NCI-H1930 (cell line): Measurements from ENCODE around the gene SPHK1.
A peak's percentile ranks its signal among the peaks of the same experiment; 100 is the strongest.
"Not testable (repeated sequence)": the region's sequence is repeated elsewhere in the genome, so short reads cannot be mapped to it uniquely, and the experiment has no call there.

Experiments
- DNase-seq, 2 experiments: peaks; one replicate each; lab custom pipeline; 2025; lab: John Stamatoyannopoulos, UW

The SPHK1 gene, protein sequence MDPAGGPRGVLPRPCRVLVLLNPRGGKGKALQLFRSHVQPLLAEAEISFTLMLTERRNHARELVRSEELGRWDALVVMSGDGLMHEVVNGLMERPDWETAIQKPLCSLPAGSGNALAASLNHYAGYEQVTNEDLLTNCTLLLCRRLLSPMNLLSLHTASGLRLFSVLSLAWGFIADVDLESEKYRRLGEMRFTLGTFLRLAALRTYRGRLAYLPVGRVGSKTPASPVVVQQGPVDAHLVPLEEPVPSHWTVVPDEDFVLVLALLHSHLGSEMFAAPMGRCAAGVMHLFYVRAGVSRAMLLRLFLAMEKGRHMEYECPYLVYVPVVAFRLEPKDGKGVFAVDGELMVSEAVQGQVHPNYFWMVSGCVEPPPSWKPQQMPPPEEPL

DNA sequence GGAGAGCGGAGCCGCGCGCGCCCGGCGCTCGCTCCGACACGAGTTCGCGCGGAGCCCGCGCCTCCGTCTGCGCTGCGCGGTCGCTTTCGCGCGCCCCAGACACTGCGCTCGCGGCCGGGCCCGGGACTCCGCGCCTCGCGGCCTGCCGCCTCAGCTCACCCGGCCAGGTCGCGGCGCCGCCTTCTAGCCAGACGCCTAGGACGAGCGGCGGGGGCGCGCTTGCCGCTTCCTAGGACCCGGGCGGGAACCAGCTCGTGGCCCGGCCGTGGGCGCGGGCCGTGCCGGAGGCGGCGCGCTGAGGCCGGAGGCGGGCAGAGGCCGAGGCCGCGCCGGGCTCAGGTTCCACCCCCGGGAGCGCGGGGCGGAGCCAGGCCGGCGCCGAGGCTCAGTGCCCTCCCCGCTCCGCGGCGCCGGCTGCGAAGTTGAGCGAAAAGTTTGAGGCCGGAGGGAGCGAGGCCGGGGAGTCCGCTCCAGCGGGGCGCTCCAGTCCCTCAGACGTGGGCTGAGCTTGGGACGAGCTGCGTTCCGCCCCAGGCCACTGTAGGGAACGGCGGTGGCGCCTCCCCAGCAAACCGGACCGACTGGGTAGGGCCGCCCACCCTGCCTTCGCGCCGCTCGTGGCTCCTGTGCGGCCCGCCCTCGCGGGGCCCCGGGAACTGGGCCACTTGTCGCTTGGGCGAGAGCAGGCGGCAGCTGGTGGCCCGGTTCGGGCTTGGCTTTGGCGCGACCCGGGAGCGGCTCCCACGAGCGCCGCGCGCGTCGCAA, at the start of gene SPHK1:
SPHK1 (plus strand) TSS at position 388 of the 765 bp plus-strand sequence. CDS start 1,036 bp downstream, outside the sequence.
- DNase-seq, result peak in 1 of 2 experiments; percentile 59

DNA sequence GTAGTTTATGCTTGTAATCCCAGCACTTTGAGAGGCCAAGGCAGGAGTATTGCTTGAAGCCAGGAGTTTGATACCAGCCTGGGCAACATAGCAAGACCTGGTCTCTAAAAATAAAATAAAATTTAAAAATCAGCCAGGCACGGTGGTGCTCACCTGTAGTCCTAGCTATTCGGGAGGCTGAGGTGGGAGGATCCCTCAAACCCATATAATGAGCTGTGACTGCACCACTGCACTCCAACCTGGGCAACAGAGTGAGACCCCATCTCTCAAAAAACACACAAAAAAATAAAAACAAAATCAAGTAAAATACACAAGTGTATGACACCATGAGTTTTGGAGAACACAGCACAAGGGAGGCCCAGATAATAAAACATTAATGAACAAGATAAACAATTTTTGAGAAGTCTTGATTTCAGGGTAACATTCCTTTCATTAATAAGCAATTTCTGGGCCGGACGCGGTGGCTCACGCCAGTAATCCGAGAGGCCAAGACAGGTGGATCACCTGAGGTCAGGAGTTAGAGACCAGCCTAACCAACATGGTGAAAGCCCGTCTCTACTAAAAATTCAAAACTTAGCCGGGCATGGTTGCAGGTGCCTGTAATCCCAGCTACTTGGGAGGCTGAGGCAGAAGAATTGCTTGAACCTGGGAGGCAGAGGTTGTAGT, 48.6 kb upstream of the SPHK1 start:
- DNase-seq, result no peak

DNA sequence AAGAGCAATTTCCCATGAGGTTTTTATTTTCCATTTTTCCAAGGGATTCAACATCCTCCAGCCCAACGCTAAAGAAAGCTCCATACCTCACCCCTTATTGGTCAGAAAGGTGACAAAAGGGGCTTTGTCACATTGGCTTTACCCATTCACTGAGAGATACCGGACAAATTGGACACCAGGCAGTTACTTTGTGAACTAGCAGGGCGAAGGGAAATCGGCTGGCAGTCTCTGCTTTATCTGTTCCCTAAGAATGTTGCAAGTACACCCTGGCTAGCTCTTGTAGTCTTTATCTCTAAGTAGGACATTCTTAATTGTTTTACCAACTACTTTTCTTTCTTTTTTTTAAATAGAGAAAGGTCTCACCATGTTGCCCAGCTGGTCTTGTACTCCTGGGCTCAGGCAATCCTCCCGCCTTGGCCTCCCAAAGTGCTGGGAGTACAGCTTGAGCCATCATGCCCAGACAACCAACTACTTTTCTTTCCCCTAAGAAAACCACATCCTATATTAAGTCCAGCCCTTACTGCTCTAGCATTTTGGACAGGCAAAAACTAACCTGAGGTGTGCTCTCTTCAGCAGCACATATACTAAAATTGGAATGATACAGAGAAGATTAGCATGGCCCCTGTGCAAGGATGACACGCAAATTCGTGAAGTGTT, 47.5 kb upstream of the SPHK1 start:
- no peak for DNase-seq

DNA sequence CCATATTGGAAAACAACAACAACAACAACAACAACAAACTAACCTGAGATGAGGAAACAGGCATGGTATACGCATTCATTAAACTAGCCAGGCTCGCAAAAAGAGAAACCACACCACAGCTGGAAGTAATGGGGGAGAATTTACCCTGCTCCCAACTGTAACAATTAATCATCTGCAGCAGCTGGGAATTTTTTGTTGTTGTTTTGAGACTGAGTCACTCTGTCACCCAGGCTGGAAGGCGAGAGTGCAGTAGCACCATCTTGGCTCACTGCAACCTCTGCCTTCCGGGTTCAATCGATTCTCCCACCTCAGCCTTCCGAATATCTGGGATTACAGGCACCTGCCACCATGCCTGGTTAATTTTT, 47.0 kb upstream of the SPHK1 start:
- no peak for DNase-seq

DNA sequence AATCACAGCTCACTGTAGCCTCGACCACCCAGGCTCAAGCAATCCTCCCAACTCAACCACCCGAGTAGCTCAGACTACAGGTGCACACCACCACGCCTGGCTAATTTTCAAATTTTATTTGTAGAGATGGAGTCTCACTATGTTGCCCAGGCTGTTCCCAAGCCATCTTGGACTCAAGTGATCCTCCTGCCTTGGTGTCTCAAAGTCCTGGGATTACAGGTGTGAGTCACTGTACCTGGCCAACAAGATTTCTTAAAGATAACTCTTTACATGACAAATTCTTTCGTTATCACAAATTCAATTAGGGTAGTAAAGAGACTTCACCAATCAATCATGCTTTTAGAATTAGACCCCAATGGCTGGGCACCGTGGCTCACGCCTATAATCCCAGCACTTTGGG, 43.1 kb upstream of the SPHK1 start:
- no peak for DNase-seq

DNA sequence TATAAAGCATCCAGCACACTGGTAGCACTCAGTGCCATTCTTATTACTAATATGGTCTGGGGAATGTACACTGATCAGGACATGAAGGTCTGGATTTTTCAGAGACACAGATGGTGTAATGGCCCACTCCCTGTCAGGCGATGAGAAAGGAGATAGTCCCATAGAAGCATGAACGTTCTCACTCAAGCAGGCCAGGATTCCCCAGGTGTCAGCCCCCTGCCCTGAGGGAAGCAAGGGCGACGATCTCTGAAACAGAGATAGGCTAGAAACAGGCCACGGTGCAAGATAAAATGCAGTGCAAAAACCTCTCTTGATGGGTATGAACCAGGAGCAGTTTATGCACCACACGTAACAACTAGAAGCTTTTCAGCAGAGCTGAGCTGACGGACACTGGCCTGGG, 41.3 kb upstream of the SPHK1 start:
- DNase-seq, result no peak

DNA sequence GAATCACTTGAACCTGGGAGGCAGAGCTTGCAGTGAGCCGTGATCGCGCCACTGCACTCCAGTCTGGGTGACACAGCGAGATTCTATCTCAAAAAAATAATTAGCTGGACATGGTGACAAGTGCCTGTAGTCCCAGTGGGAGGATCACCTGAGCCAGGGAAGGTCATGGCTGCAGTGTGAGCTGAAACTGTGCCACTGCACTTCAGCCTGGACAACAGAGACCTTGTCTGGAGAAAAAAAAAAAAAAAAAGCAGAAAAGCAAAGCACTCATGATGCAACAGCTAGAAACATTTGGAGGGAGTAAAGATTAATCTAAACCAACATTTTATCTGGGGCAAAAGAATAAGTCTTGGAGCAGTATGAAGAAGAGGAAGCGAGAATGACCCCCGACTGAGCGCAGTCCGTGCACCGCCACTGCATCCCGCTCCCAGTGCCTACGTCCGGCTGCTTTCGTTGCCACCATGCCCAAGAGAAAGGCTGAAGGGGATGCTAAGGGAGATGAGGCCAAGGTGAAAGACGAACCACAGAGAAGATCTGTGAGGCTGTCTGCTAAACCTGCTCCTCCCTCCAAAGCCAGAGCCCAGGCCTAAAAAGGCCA, 38.9 kb upstream of the SPHK1 start:
- DNase-seq, result peak in 1 of 2 experiments; percentile 12

DNA sequence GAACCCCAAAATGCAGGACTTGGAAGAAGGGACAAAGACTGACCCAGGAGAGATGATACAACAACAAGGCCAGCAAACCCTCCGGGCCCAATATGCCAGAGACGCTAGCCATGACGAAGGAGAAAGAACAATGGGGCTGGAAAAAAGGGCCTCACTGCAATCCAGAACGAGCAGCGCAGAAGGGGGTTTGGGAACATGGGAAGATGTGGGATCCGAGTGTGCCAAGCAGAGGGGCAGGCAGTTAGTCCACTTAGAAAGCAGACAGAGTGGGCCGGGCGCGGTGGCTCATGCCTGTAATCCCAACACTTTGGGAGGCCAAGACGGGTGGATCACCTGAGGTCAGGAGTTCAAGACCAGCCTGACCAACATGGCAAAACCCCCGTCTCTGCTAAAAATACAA, 37.5 kb upstream of the SPHK1 start:
- DNase-seq, result not testable (repeated sequence)

DNA sequence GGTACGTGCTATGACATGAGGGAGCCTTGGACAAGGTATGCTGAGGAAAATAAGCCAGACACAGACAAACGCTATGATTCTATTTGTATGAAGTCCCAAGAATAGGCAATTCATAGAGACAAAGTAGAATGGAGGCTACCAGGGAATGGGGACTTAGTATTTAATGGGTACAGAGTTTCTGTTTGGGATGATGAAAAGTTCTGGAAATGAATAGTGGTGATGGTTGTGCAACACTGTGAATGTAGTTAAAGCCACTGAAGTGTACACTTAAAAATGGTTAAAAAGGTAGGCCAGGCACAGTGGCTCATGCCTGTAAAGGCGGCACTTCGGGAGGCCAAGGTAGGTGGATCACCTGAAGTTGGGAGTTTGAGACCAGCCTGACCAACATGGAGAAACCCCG, 33.9 kb upstream of the SPHK1 start:
- no peak for DNase-seq

DNA sequence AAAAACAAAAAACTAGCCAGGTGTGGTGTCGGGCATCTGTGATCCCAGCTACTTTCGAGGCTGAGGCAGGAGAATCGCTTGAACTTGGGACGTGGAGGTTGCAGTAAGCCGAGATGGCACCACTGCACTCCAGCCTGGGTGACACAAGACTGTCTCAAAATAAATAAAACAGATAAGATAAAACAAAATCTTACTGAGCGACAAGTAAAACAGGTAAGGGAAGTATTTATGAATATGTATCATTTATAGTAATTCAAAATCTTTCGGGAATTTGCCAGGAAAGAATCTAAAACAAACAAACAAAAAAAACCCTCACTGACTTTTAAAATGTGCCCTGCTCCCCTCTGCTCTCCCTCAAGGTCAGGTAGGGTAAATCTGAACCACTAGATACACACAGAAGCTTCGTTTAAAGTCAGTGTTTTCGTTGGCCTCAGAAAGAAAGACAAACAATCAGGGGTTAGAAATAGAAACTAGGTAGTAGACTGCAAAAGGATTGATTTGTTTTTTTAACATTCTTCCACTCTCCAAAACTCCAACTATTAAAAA, 32.8 kb upstream of the SPHK1 start:
- DNase-seq, result no peak

DNA sequence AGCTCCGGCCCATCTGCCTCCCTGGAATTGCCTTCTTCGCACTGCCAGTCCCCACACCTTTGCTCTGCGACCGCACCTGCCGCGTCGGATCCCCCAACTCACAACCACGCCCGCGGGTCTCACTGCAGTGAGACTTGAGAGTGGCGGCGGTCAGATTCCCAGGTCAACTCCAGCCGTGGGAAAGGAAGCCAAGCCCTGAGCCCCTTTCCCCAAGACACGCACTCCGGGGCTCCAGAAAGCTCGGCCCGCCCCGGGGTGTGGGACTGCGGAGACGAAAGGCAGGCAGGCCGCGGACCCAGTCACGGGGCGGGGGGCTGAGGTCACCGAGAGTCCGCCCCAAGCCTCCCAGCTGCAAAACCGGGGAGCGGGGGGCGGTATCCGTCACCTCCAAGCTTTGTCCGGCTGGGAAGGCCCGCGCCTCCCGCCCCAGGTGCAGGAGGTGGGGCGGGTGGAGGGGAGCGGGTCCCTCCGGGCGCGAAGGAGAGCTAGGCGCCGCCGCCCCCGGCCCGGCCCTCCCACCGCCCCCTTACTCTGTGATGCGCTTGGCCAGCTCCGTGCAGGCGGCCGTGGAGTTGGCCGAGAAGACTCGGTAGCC, 31.3 kb upstream of the SPHK1 start:
- no peak for DNase-seq

DNA sequence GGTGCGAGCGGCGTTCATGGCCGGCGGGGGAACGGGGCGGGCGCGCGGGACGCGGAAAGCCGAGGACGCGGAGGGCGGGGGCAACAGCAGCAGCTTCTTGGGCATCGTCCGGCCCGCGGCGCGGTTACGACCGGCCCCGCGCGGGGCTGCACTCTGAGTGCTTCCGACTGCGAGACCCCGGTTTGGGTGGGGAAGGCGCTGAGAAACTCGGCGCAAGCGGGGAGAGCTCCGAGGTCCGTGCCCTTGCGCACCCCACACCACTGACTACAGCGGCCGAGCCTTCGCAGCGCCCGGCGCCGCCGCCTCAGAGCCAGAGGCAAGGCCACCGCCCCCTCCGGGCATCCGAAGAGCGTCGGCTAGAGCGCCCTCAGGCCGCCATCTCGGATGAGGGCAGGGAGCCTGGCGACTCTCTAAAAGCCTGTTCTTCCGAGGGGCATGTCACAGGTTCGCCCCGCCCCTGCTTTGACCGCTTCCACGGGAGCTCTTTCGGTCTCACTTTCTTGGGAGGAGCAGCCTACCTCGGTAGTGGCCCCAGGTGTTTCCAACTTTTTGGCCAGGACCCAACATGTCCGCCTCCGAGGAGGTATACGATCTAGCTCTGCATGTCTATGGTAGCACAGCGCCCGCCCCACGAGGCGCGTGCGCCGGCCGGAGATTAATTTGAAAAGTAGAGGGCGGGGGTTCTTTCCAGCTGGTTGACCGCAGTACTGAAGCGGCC, 30.7 kb upstream of the SPHK1 start, which contains the start of gene PRPSAP1:
PRPSAP1 (minus strand) TSS at position 318 of the 718 bp plus-strand sequence; CDS start at position 105, 213 bp downstream.
- peak; percentile 85 to 93 for DNase-seq

DNA sequence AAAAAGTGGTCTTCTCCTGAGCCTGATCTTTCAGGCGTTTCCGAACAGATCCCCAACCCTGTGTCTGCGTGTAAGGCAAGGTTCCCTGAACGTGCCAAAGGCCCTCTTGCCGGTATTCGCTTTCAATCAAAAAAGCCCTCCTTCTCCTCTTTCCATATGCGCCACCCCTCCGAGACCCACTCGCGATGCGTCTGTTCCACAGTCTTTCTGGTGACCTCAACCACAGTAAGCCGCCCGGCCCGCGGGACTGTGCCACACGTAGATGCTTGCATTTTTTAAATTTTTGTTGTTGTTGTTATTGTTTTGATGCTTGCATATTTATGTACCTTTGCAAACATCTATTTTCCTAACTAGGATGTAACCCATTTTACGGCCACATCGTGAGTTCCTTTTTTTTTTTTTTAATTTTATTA, 30.1 kb upstream of the SPHK1 start:
- no peak for DNase-seq

DNA sequence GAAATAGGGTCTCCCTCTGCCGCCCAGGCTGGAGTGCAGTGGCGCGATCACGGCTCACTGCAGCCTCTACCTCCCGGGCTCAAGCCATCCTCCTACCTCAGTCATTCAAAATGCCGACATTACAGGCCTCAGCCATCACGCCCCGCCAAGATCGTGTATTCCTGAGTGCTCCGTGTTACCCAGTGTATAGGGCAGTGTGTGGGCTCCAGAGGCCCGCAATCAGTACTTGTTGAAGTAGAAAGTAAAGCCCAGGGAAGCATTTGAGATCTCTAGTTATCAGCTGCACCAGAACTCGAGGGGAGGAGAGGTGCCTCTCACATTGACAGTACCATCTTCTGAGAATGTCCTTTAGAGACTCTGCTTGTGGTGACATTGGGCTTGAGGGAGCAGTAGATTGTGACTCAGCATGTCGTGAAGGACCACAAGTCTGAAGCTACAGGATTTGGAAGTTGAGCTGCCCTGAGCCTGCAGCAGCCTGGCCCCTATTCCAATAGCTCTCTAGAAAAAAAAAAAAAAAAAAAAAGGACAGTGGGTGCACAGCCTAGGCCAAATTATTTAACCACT, 29.6 kb upstream of the SPHK1 start:
- DNase-seq, result no peak

DNA sequence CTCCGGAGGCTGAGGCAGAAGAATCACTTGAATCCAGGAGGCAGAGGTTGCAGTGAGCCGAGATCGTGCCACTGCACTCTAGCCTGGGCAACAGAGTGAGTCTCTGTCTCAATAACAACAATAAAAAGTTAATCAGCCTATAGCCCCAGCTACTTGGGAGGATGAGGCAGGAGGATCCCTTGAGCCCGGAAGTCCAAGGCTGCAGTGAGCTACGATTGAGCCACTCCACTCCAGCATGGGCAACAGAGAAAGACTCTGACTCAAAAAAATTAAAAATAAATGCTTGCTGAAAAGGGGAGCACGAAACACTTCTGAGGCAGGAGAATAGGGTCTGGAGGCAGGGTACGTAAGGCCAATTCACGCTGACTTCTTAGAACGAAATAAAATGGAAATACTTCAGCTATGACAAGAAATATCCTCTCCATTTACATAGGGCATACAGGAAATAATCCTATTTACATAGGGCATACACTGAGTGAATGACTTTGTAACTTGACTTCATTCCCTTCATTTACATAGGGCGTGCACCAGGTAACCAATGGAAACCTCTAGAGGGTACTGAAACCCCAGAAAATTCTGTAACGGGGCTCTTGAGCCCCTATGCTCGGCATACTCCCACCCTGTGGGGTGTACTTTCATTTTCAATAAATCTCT, 27.5 kb upstream of the SPHK1 start:
- DNase-seq, result no peak

DNA sequence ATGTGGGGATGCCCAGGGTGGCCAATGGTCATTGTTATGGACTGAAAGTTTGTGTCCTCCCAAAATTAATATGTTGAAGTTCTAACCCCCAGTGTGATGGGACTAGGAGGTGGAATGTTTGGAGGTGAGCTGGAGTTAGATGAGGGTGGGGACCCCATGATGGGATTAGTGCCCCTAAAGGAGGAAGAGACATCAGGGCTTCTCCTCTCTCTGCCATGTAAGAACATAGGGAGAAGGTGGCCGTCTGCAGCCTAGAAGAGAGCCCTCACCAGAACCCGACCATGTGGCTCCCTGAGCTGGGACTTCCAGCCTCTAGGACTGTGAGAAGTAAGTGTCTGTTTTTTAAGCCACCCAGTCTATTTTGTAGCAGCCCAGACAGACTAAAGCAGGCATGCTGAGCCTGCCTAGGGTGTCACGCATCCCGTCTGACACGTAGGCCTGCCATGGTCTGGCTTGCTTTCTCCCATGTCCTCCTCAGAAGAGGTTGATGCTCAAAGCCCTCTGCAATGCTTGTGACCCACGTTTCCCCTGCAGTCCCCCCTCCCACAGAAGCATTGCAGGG, 26.7 kb upstream of the SPHK1 start:
- DNase-seq, result no peak

DNA sequence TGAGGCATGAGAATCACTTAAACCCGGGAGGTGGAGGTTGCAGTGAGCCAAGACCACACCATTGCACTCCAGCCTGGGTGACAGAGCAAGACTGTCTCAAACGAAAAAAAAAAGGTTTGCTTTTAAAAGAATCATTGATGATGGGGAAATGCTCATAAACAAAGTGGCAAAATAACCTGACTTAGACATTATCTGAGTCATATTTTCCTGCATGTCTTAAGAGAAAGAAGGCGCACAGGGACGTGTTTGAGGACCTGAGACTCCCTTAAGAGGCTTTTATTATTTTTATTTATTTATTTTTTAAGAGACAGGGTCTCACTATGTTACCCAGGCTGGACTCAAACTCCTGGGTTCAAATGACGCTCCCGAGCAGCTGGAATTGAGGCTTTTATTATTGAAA, 25.0 kb upstream of the SPHK1 start:
- DNase-seq, result no peak

DNA sequence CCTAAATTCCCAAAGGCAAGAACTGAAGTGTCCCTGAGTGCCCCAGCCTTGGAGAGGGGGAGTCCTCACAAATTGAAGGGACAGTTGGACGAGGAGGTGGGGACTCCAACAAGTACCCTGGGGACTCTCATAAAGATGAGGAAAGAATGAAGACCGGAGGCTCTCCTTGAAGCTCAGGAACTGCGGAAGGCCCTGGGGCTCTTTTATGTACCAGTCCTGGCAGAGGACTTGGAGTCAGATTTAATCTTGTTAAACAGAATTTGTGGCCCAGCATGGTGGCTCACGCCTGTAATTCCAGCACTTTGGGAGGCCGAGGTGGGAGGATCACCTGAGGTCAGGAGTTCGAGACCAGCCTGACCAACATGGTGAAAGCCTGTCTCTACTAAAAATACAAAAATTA, 24.6 kb upstream of the SPHK1 start:
- not testable (repeated sequence) for DNase-seq

DNA sequence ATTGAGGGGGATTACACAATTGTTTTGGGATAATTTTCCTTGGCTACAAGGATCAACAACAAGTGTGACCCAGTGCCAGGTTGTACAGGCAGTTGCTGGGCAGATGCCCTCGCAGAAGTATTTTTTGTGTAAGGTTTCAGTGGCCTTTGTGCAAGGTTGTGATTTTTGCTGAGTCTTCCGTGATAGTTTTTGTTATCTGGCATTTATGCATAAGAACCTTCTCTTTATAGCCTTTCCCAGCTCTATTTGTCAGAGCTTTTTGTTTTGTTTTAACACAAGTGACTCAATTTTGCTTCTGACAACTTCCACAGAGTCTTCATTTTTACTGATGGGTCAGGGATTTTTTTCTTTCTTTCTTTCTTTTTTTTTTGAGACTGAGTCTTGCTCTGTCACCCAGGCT, 23.9 kb upstream of the SPHK1 start:
- no peak for DNase-seq
